Transverse colon (tissue), 4 donors: Measurements from ENCODE around the gene ABCD4. TPM values are rescaled to one million over a fixed set of nuclear protein-coding genes. Genes with fewer than 3 reads are reported as not detected.

Experiments used
- DNase-seq: peaks from one replicate; pipeline ENCODE4 v3.0.0-alpha.2; 2019
- H3K27ac ChIP-seq, 4 donors: fragments of 200-600 bp; sonication (generic); 2 replicates each; pipeline ENCODE4 v1.5.1; 2016 to 2018; ENCODE audit warnings: inconsistent platforms in 4 of 4
- H3K27me3 ChIP-seq: fragments of 200-600 bp; sonication (generic); 2 replicates; pipeline ENCODE4 v1.5.1; 2017; ENCODE audit warnings: inconsistent platforms
- H3K36me3 ChIP-seq, 4 donors: fragments of 200-600 bp; sonication (generic); 2 replicates each; pipeline ENCODE4 v1.5.1; 2017 to 2019; ENCODE audit warnings: inconsistent platforms in 4 of 4
- H3K4me1 ChIP-seq, 4 donors: fragments of 200-600 bp; sonication (generic); 2 replicates each; pipeline ENCODE4 v1.5.1; 2017 to 2020; ENCODE audit warnings: inconsistent platforms in 4 of 4
- H3K4me3 ChIP-seq, 4 donors: fragments of 200-600 bp; sonication (generic); 1 replicate in 1 of 4; 2 replicates in 3 of 4; pipeline versions ENCODE4 v1.5.1 to v1.6.1; 2017 to 2019; ENCODE audit warnings: inconsistent platforms in 4 of 4
- H3K9me3 ChIP-seq, 2 donors: fragments of 200-600 bp; sonication (generic); 2 replicates each; pipeline ENCODE4 v1.5.1; 2017 to 2019; ENCODE audit warnings: inconsistent platforms in 2 of 2
- EP300 ChIP-seq: sonication (generic); formaldehyde crosslinking; IDR thresholded peaks from one replicate; pipeline ENCODE4 v1.6.1; 2017; ENCODE audit warnings: antibody characterized with exemption, low read depth
- POLR2A ChIP-seq: fragments of 450-650 bp; IDR thresholded peaks from one replicate; pipeline ENCODE4 v1.6.1; 2016; ENCODE audit warnings: antibody characterized with exemption, mild to moderate bottlenecking, moderate library complexity
- POLR2AphosphoS5 ChIP-seq, 3 donors: sonication (generic); formaldehyde crosslinking; IDR thresholded peaks; one replicate each; pipeline ENCODE4 v1.6.1; 2016; ENCODE audit warnings: antibody characterized with exemption in 3 of 3
- WGBS, 2 donors: methylation state at CpG; one replicate each; pipeline ENCODE4 v1.1.5; 2018; ENCODE audit warnings: low coverage in 1 of 2; 5-methylcytosine and 5-hydroxymethylcytosine counted together
- in situ Hi-C, 4 donors: fragments of 200-750 bp; cut with MboI; loops; one replicate each; pipeline versions ENCODE4 v1.15.0 to v1.15.1; 2017; ENCODE audit warnings: low sequenced_read_pairs in 3 of 4, low pct_ligation_motif_present in 1 of 4, low pct_unique_long_range_greater_than_20kb in 1 of 4
- intact Hi-C: fragments of 100-400 bp; cut with DNase I; formaldehyde crosslinking; loops from one replicate; pipeline ENCODE4 v1.15.1; 2023; ENCODE audit warnings: low total_unique reads
- total RNA-seq, 4 donors: library from RNA; depleted of rRNA; stranded (reverse); fragments of >200 nt; gene quantifications; one replicate each; pipeline ENCODE4 v1.1.0, GENCODE V29; 2016
- TF ChIP-seq, protein P1 (sequence below), 5 experiments: fragments of 200-600 bp in 3 of 5; fragments of 450-650 bp in 2 of 5; sonication (generic) in 3 of 5; IDR thresholded peaks; 1 replicate in 2 of 5; 2 replicates in 3 of 5; pipeline ENCODE4 v1.5.1; 2016 to 2017; ENCODE audit warnings: antibody characterized with exemption in 5 of 5, inconsistent platforms in 3 of 5, mild to moderate bottlenecking in 2 of 5, moderate library complexity in 1 of 5

ABCD4 gene
- total RNA-seq, 4 donors from 2014 or later = 51.6 to 107 (median 73.1) TPM

DNA sequence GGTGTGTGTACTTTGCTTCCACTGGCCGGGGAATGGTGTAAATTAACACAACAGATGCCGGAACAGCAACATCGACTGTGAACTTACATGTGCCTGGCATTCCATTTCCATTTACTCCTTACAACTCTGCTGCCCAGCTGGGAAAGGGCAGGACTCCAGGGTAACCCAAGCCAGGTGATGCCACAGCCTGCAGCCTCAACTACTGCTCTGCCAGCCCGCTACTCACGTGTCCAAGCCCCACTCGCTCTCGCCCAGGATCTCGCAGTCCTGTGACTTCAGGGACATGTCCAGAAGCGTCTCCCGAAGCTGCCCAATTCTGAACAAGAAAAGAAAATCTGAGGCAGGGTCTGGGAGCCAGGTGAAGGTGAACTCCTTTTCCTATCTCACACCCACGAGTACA lies 10.7 kb downstream of the ABCD4 start:
- Histone ChIP-seq H3K27me3 (no peaks in the 10 kb centered on the region), H3K4me1 (peaks cover 0 to 2% (median 0%) of the 10 kb centered on the region in 4 donors), H3K36me3 (peaks cover 0 to 26% (median 7%) of the 10 kb centered on the region in 4 donors), H3K9me3 (no peaks in the 10 kb centered on the region), H3K4me3 (no peak overlapping the region), H3K27ac (no peak overlapping the region)
- DNase-seq = no peak
- intact Hi-C loops (no loop called here), in situ Hi-C loops (no loop called here)
- TF ChIP-seq POLR2AphosphoS5 (IDR thresholded peaks at IDR 0.05) (no peak), EP300 (no peak), POLR2A (no peak)
- TF ChIP-seq, protein P1, sequence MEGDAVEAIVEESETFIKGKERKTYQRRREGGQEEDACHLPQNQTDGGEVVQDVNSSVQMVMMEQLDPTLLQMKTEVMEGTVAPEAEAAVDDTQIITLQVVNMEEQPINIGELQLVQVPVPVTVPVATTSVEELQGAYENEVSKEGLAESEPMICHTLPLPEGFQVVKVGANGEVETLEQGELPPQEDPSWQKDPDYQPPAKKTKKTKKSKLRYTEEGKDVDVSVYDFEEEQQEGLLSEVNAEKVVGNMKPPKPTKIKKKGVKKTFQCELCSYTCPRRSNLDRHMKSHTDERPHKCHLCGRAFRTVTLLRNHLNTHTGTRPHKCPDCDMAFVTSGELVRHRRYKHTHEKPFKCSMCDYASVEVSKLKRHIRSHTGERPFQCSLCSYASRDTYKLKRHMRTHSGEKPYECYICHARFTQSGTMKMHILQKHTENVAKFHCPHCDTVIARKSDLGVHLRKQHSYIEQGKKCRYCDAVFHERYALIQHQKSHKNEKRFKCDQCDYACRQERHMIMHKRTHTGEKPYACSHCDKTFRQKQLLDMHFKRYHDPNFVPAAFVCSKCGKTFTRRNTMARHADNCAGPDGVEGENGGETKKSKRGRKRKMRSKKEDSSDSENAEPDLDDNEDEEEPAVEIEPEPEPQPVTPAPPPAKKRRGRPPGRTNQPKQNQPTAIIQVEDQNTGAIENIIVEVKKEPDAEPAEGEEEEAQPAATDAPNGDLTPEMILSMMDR (IDR thresholded peaks at IDR 0.05) = no peak
- 87 to 100% methylated on average over 1 to 11 of the region's 11 CpGs for WGBS, 2 donors

DNA sequence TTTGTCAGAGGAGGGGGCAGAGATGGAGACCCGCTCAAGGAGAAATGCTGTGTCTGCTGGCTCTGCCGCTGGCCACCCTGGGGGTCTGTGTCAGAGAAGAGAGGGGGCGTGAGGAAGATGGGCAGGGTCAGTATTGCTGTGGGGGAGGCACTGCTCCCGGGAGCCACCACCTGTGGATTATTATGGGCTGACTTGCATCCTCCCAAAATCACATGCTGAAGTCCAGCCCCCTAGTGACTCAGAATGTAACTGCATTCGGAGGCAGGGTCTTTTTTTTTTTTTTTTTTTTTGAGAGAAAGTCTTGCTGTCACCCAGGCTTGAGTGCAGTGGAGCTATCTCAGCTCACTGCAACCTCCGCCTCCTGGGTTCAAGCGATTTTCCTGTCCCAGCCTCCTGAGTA lies 12.3 kb downstream of the ABCD4 start:
- H3K9me3 ChIP-seq = no peaks in the 10 kb centered on the region
- intact Hi-C loops = no loop called here
- in situ Hi-C loops = no loop called here
- no peak for DNase-seq
- H3K27me3 ChIP-seq = no peaks in the 10 kb centered on the region
- no peak overlapping the region for H3K27ac ChIP-seq
- H3K36me3 ChIP-seq = peaks cover 0 to 30% (median 7%) of the 10 kb centered on the region in 4 donors
- WGBS, 2 donors = 58 to 75% methylated on average over 3 to 7 of the region's 7 CpGs
- H3K4me1 ChIP-seq = peaks cover 0 to 2% (median 0%) of the 10 kb centered on the region in 4 donors
- H3K4me3 ChIP-seq = no peak overlapping the region
- TF ChIP-seq POLR2A = no peak
- no peak for TF ChIP-seq EP300
- TF ChIP-seq, protein P1 (IDR thresholded peaks at IDR 0.05) = peak in 3 of 5 experiments; percentile 14 to 33 (median 24)

DNA sequence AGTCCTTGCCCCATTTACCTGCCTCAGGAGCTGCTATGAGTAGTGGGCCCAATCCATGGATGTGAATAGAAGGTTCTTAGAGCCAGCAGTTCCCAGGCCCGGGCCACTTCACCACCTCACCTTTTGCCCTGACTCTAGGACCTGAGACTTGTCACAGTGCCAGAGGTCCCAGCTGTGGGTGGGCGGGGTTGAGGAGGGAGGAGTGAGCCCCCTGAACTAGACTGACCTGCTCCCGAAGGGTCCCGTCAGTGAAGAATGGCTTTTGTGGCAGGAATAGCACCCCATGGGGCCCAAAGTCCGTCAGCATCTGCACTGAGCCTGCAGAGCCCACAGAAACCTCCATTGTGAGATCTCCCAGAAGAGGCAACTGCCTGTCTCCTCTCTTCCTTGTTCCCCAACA lies 12.9 kb downstream of the ABCD4 start:
- Histone ChIP-seq H3K9me3 (no peaks in the 10 kb centered on the region), H3K27me3 (no peaks in the 10 kb centered on the region), H3K4me1 (peaks cover 0 to 2% (median 0%) of the 10 kb centered on the region in 4 donors), H3K4me3 (no peak overlapping the region), H3K36me3 (peaks cover 0 to 23% (median 9%) of the 10 kb centered on the region in 4 donors), H3K27ac (no peak overlapping the region)
- TF ChIP-seq POLR2AphosphoS5 (IDR thresholded peaks at IDR 0.05) = no peak
- TF ChIP-seq, protein P1 (IDR thresholded peaks at IDR 0.05) = no peak
- TF ChIP-seq POLR2A = no peak
- TF ChIP-seq EP300 = no peak
- no peak for DNase-seq
- in situ Hi-C loops (no loop called here), intact Hi-C loops (no loop called here)
- WGBS, 2 donors = 91% methylated on average over 5 of the region's 5 CpGs; no CpG with 5 or more reads in 1 of the 2 donors

DNA sequence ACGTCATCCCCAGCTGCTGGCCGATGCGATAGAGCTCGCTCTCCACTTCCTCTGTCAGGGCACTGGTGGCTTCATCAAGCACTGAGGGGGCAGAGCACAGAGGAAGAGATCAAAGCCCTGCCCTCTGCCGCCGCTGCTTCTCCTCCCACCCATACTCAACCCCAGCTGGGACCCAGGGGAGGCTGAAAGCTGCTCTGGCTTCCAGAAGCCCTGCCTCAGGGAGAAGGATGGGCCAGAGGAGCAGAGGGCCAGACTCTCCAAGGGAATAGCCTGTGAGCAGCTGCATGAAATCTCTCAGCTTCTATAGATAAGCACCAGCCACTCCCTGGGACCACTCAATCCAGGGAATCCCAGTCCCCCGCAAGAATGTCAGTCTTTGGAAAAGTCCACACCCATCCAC lies 16.0 kb downstream of the ABCD4 start:
- 94% methylated on average over 7 of the region's 7 CpGs; no CpG with 5 or more reads in 1 of the 2 donors for WGBS, 2 donors
- H3K4me1 ChIP-seq = no peaks in the 10 kb centered on the region
- in situ Hi-C loops = no loop called here
- H3K4me3 ChIP-seq = no peak overlapping the region
- no peaks in the 10 kb centered on the region for H3K9me3 ChIP-seq
- no peak for TF ChIP-seq EP300
- no peak for TF ChIP-seq POLR2AphosphoS5 (IDR thresholded peaks at IDR 0.05)
- TF ChIP-seq, protein P1 (IDR thresholded peaks at IDR 0.05) = no peak
- no peak for TF ChIP-seq POLR2A
- intact Hi-C loops = no loop called here
- H3K27ac ChIP-seq = no peak overlapping the region
- DNase-seq = no peak
- no peaks in the 10 kb centered on the region for H3K27me3 ChIP-seq
- peaks cover 0 to 27% (median 11%) of the 10 kb centered on the region in 4 donors for H3K36me3 ChIP-seq
